IMR-90 (cell line): ENCODE data around the gene CCT7. TPM values are rescaled to one million over a fixed set of nuclear protein-coding genes. Genes with fewer than 3 reads are reported as not detected.

Experiments used
- ATAC-seq: fragments of 200-7000 bp; cut with Tn5 transposase; 2 replicates; pipeline ENCODE4 v1.9.1; 2020; ENCODE audit warnings: low read depth, mild to moderate bottlenecking, moderate library complexity
- BruUV-seq: library from RNA; stranded (reverse); fragments of 400-500 nt; replicated peaks from 2 replicates; lab custom pipeline; 2021; lab: Mats Ljungman, UMichigan
- CTCF ChIA-PET: fragments of 300-600 bp; formaldehyde crosslinking; extraction: SDS; loops from one replicate; lab custom pipeline; 2021; ENCODE audit warnings: antibody characterized with exemption; lab: Yijun Ruan, JAX
- POLR2A ChIA-PET: fragments of 300-600 bp; sonication (Branson Sonifier 250); formaldehyde crosslinking; loops from one replicate; lab custom pipeline; 2022; ENCODE audit warnings: antibody characterized with exemption; ENCODE audit not compliant: unreplicated experiment; lab: Charles Lee
- DNase-seq: peaks from one replicate; pipeline ENCODE4 v3.0.0; 2013
- H2AFZ ChIP-seq: replicated peaks from 2 replicates; pipeline ENCODE3; 2013; ENCODE audit warnings: low read length, mild to moderate bottlenecking; ENCODE audit not compliant: poor library complexity
- H2AK5ac ChIP-seq: 2 replicates; pipeline ENCODE4 v1.6.1; 2013; ENCODE audit warnings: low read depth, low read length, inconsistent platforms
- H2AK9ac ChIP-seq: replicated peaks from 2 replicates; pipeline ENCODE3; 2013; ENCODE audit warnings: mild to moderate bottlenecking, low read depth, low read length, moderate library complexity; ENCODE audit not compliant: poor library complexity
- H2BK120ac ChIP-seq: 2 replicates; pipeline ENCODE4 v1.6.1; 2013; ENCODE audit warnings: low read depth, low read length, inconsistent platforms
- H2BK15ac ChIP-seq: 3 replicates; pipeline ENCODE4 v1.6.1; 2013; ENCODE audit warnings: low read depth, low read length, inconsistent platforms
- H2BK20ac ChIP-seq: 2 replicates; pipeline ENCODE4 v1.6.1; 2013; ENCODE audit warnings: low read depth, mild to moderate bottlenecking, inconsistent platforms, low read length, moderate library complexity
- H2BK5ac ChIP-seq: 2 replicates; pipeline ENCODE4 v1.6.1; 2013; ENCODE audit warnings: mild to moderate bottlenecking, low read depth, low read length, inconsistent platforms; ENCODE audit not compliant: poor library complexity, severe bottlenecking
- H3K14ac ChIP-seq: replicated peaks from 2 replicates; pipeline ENCODE4 v1.6.1; 2013; ENCODE audit warnings: low read depth, low read length, inconsistent platforms
- H3K18ac ChIP-seq: 2 replicates; pipeline ENCODE4 v1.6.1; 2013; ENCODE audit warnings: low read depth, low read length, control low read depth
- H3K23ac ChIP-seq: 2 replicates; pipeline ENCODE4 v1.6.1; 2013; ENCODE audit warnings: low read depth, low read length, inconsistent platforms
- H3K27ac ChIP-seq: 2 replicates; pipeline ENCODE4 v1.5.1; 2013; ENCODE audit warnings: mild to moderate bottlenecking, control low read depth, low read length; ENCODE audit not compliant: insufficient read depth
- H3K27me3 ChIP-seq: 2 replicates; pipeline ENCODE4 v1.6.1; 2013; ENCODE audit warnings: low read length; ENCODE audit not compliant: control insufficient read depth, insufficient read depth
- H3K36me3 ChIP-seq: 2 replicates; pipeline ENCODE4 v1.6.1; 2013; ENCODE audit warnings: low read length, mixed read lengths; ENCODE audit not compliant: control insufficient read depth, insufficient read depth
- H3K4ac ChIP-seq: 2 replicates; pipeline ENCODE4 v1.6.1; 2013; ENCODE audit warnings: low read depth, low read length, inconsistent platforms
- H3K4me1 ChIP-seq: 2 replicates; pipeline ENCODE4 v1.6.1; 2013; ENCODE audit warnings: low read length, mixed read lengths; ENCODE audit not compliant: control insufficient read depth, insufficient read depth
- H3K4me2 ChIP-seq: 2 replicates; pipeline ENCODE4 v1.6.1; 2013; ENCODE audit warnings: low read depth, mild to moderate bottlenecking, control low read depth, low read length, moderate library complexity
- H3K4me3 ChIP-seq: 2 replicates; pipeline ENCODE4 v1.5.1; 2013; ENCODE audit warnings: low read depth, mild to moderate bottlenecking, control low read depth, low read length, moderate library complexity; ENCODE audit not compliant: insufficient read depth
- H3K56ac ChIP-seq: 2 replicates; pipeline ENCODE4 v1.6.1; 2013; ENCODE audit warnings: low read length, inconsistent platforms; ENCODE audit not compliant: insufficient read depth; ENCODE audit errors: extremely low read depth
- H3K79me1 ChIP-seq, 2 experiments: 2 replicates each; pipeline ENCODE4 v1.6.1; 2013; ENCODE audit warnings: low read length in 2 of 2, inconsistent platforms in 1 of 2, low read depth in 1 of 2
- H3K9ac ChIP-seq: 2 replicates; pipeline ENCODE4 v1.6.1; 2013; ENCODE audit warnings: low read depth, low read length, control low read depth
- H3K9me1 ChIP-seq: 2 replicates; pipeline ENCODE4 v1.6.1; 2013; ENCODE audit warnings: low read length, inconsistent platforms; ENCODE audit not compliant: insufficient read depth
- H3K9me3 ChIP-seq: 2 replicates; pipeline ENCODE4 v1.6.1; 2013; ENCODE audit warnings: low read length; ENCODE audit not compliant: control insufficient read depth, insufficient read depth
- H4K20me1 ChIP-seq: 2 replicates; pipeline ENCODE4 v1.6.1; 2013; ENCODE audit warnings: low read length, inconsistent platforms; ENCODE audit not compliant: insufficient read depth
- H4K5ac ChIP-seq: 2 replicates; pipeline ENCODE4 v1.6.1; 2013; ENCODE audit warnings: mild to moderate bottlenecking, low read depth, low read length, control low read depth
- H4K8ac ChIP-seq, 2 experiments: 2 replicates each; pipeline ENCODE4 v1.6.1; 2013; ENCODE audit warnings: low read depth in 2 of 2, low read length in 2 of 2, control low read depth in 1 of 2, inconsistent platforms in 1 of 2
- H4K91ac ChIP-seq: 2 replicates; pipeline ENCODE4 v1.6.1; 2013; ENCODE audit warnings: low read depth, low read length, inconsistent platforms; ENCODE audit not compliant: insufficient read depth
- BHLHE40 ChIP-seq: fragments of 150-350 bp; IDR thresholded peaks from 2 replicates; pipeline ENCODE4 v1.6.1; 2016; ENCODE audit warnings: mild to moderate bottlenecking, low read depth, low read length
- CEBPB ChIP-seq: IDR thresholded peaks from 2 replicates; pipeline ENCODE4 v1.6.1; 2012; ENCODE audit warnings: low read depth, low read length, improper control_type of control experiment
- CHD1 ChIP-seq: IDR thresholded peaks from 2 replicates; pipeline ENCODE4 v1.6.1; 2012; ENCODE audit warnings: low read depth, low read length, improper control_type of control experiment
- FOS ChIP-seq: fragments of 150-350 bp; IDR thresholded peaks from 2 replicates; pipeline ENCODE4 v1.6.1; 2016; ENCODE audit warnings: low read depth, low read length
- MAFK ChIP-seq: IDR thresholded peaks from 2 replicates; pipeline ENCODE4 v1.6.1; 2012; ENCODE audit warnings: low read depth, low read length, improper control_type of control experiment
- MAZ ChIP-seq: IDR thresholded peaks from 2 replicates; pipeline ENCODE4 v1.6.1; 2012; ENCODE audit warnings: low read depth, mild to moderate bottlenecking, low read length, improper control_type of control experiment, moderate library complexity, borderline replicate concordance
- MXI1 ChIP-seq: IDR thresholded peaks from 2 replicates; pipeline ENCODE4 v1.6.1; 2012; ENCODE audit warnings: low read depth, mild to moderate bottlenecking, low read length, moderate library complexity, borderline replicate concordance
- NFE2L2 ChIP-seq: fragments of 150-350 bp; IDR thresholded peaks from 2 replicates; pipeline ENCODE4 v1.6.1; 2016; ENCODE audit warnings: low read depth, mild to moderate bottlenecking, low read length
- POLR2A ChIP-seq: IDR thresholded peaks from 2 replicates; pipeline ENCODE4 v1.6.1; 2012; ENCODE audit warnings: mild to moderate bottlenecking, low read depth, low read length
- RAD21 ChIP-seq: IDR thresholded peaks from 2 replicates; pipeline ENCODE4 v1.6.1; 2012; ENCODE audit warnings: low read length, improper control_type of control experiment
- RCOR1 ChIP-seq: IDR thresholded peaks from 2 replicates; pipeline ENCODE4 v1.6.1; 2012; ENCODE audit warnings: mild to moderate bottlenecking, low read length, improper control_type of control experiment; ENCODE audit not compliant: insufficient replicate concordance
- RFX5 ChIP-seq: IDR thresholded peaks from 2 replicates; pipeline ENCODE4 v1.8.0; 2012; ENCODE audit warnings: low read depth, mild to moderate bottlenecking, low read length, moderate library complexity
- SMC3 ChIP-seq: fragments of 150-350 bp; IDR thresholded peaks from 2 replicates; pipeline ENCODE4 v1.6.1; 2016; ENCODE audit warnings: low read depth, mild to moderate bottlenecking, antibody characterized with exemption, low read length, moderate library complexity
- USF2 ChIP-seq: fragments of 150-350 bp; IDR thresholded peaks from 2 replicates; pipeline ENCODE4 v1.6.1; 2017; ENCODE audit warnings: mild to moderate bottlenecking, antibody characterized with exemption, low read length, low read depth
- WGBS, 2 experiments: methylation state at CpG; one replicate each; pipeline versions ENCODE4 v1.1.5 to v1.1.7; 2013; ENCODE audit warnings: missing lambda C conversion rate in 2 of 2; ENCODE audit not compliant: insufficient read length in 1 of 2; ENCODE audit errors: extremely low coverage in 2 of 2; 5-methylcytosine and 5-hydroxymethylcytosine counted together
- dilution Hi-C: fragments of 300-500 bp; cut with HindIII; formaldehyde crosslinking; loops from one replicate; pipeline ENCODE4 v1.14.3; 2018; ENCODE audit warnings: low sequenced_read_pairs; ENCODE audit not compliant: unreplicated experiment
- in situ Hi-C: fragments of 300-500 bp; cut with MboI; formaldehyde crosslinking; loops from 3 replicates; pipeline ENCODE4 v1.14.3; 2019; ENCODE audit warnings: low sequenced_read_pairs, inconsistent platforms, mixed read lengths
- intact Hi-C: fragments of 100-400 bp; cut with micrococcal nuclease; formaldehyde crosslinking; loops from 2 replicates; pipeline ENCODE4 v1.10.0; 2022
- polyA plus RNA-seq, 3 experiments: library from polyadenylated mRNA; depleted of rRNA; stranded (reverse); fragments of >200 nt; gene quantifications; 2 replicates each; pipeline ENCODE4 v1.2.3, GENCODE V29; 2012; ENCODE audit warnings: low replicate concordance in 1 of 3
- total RNA-seq: library from RNA; depleted of rRNA; stranded (reverse); fragments of >200 nt; gene quantifications from 2 replicates; pipeline ENCODE4 v1.2.3, GENCODE V29; 2012
- TF ChIP-seq, protein P1 (sequence below): fragments of 150-350 bp; IDR thresholded peaks from 2 replicates; pipeline ENCODE4 v1.6.1; 2016; ENCODE audit warnings: low read depth, mild to moderate bottlenecking, low read length, moderate library complexity, borderline replicate concordance
- TF ChIP-seq, protein P2 (sequence below): conservative IDR thresholded peaks from 2 replicates; pipeline ENCODE4 v1.5.1; 2012; ENCODE audit warnings: mild to moderate bottlenecking, low read depth, low read length, improper control_type of control experiment

Gene CCT7
- total and polyA plus RNA-seq, 2 of the 4 experiments (the other 2 are of a cell fraction): 321 to 575 TPM

DNA sequence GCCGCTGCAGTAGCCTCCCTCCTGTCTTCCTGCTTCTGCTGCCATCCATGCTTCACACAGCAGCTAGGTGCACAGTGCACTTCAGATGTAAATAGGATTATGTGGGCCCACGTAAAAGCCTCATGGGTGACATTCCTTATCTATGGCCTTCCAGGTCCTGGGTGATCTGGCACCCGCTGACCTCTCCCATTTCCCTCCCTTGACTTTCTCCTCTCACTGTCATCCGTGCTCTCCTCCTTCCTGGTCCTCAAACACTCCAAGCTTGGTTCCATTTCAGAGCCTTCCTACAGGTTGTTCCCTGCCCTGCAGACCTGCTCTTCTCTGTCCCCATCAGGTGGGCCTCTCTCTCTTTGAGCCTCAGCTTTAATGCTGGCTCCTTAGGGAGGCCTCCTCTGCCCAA lies 24.1 kb upstream of the CCT7 start:
- H2AK9ac ChIP-seq: no peak overlapping the region
- no peak overlapping the region for H3K56ac ChIP-seq
- H4K8ac ChIP-seq: no peak overlapping the region
- H3K14ac ChIP-seq: no peak overlapping the region
- no peak overlapping the region for H2BK5ac ChIP-seq
- H3K79me1 ChIP-seq: peaks cover 0 to 9% of the 10 kb centered on the region in 2 experiments; a peak in 2 of 4 replicates
- no peaks in the 10 kb centered on the region for H4K20me1 ChIP-seq
- no peak overlapping the region for H2BK120ac ChIP-seq
- ATAC-seq: no peak
- dilution Hi-C loops (no loop called here), in situ Hi-C loops (no loop called here), intact Hi-C loops (no loop called here)
- H2BK20ac ChIP-seq: no peak overlapping the region
- no peak overlapping the region for H3K18ac ChIP-seq
- POLR2A ChIA-PET: no interaction called here
- TF ChIP-seq MAZ (no peak), FOS (no peak), RFX5 (no peak), CHD1 (no peak), CEBPB (no peak), MAFK (no peak), RAD21 (no peak), USF2 (no peak), RCOR1 (no peak), NFE2L2 (no peak), BHLHE40 (no peak), SMC3 (no peak), MXI1 (no peak), POLR2A (no peak)
- TF ChIP-seq, protein P1, sequence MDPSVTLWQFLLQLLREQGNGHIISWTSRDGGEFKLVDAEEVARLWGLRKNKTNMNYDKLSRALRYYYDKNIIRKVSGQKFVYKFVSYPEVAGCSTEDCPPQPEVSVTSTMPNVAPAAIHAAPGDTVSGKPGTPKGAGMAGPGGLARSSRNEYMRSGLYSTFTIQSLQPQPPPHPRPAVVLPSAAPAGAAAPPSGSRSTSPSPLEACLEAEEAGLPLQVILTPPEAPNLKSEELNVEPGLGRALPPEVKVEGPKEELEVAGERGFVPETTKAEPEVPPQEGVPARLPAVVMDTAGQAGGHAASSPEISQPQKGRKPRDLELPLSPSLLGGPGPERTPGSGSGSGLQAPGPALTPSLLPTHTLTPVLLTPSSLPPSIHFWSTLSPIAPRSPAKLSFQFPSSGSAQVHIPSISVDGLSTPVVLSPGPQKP: no peak
- TF ChIP-seq, protein P2, sequence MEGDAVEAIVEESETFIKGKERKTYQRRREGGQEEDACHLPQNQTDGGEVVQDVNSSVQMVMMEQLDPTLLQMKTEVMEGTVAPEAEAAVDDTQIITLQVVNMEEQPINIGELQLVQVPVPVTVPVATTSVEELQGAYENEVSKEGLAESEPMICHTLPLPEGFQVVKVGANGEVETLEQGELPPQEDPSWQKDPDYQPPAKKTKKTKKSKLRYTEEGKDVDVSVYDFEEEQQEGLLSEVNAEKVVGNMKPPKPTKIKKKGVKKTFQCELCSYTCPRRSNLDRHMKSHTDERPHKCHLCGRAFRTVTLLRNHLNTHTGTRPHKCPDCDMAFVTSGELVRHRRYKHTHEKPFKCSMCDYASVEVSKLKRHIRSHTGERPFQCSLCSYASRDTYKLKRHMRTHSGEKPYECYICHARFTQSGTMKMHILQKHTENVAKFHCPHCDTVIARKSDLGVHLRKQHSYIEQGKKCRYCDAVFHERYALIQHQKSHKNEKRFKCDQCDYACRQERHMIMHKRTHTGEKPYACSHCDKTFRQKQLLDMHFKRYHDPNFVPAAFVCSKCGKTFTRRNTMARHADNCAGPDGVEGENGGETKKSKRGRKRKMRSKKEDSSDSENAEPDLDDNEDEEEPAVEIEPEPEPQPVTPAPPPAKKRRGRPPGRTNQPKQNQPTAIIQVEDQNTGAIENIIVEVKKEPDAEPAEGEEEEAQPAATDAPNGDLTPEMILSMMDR: no peak
- 69% methylated on average over 4 of the region's 4 CpGs; no CpG with 5 or more reads in 1 of the 2 experiments for WGBS, 2 experiments
- H3K23ac ChIP-seq: no peak overlapping the region
- H2AFZ ChIP-seq: no peak overlapping the region
- no peaks in the 10 kb centered on the region for H3K9me3 ChIP-seq
- BruUV-seq: no TSS peak
- no peak overlapping the region for H2BK15ac ChIP-seq
- H4K91ac ChIP-seq: no peak overlapping the region
- no peak overlapping the region for H4K5ac ChIP-seq
- no peak overlapping the region for H3K4ac ChIP-seq
- no peak overlapping the region for H3K27ac ChIP-seq
- H3K36me3 ChIP-seq: no peaks in the 10 kb centered on the region
- no peak overlapping the region for H2AK5ac ChIP-seq
- CTCF ChIA-PET: no interaction called here
- no peak for DNase-seq
- no peak overlapping the region for H3K4me2 ChIP-seq
- H3K4me3 ChIP-seq: no peak overlapping the region
- H3K9me1 ChIP-seq: no peaks in the 10 kb centered on the region
- peaks cover 3% of the 10 kb centered on the region; the same call in 1 of the 2 replicates for H3K4me1 ChIP-seq
- peaks cover 24% of the 10 kb centered on the region for H3K27me3 ChIP-seq
- no peak overlapping the region for H3K9ac ChIP-seq
